H1 (cell line): Measurements from ENCODE around the gene ARMH3. TPM values are rescaled to one million over a fixed set of nuclear protein-coding genes. Genes with fewer than 3 reads are reported as not detected.

Experiments
- CTCF ChIA-PET: fragments of 300-600 bp; sonication (Branson Sonifier 250); formaldehyde crosslinking; loops from one replicate; lab custom pipeline; 2021; ENCODE audit not compliant: partially characterized antibody; lab: Charles Lee
- POLR2A ChIA-PET: fragments of 300-600 bp; sonication (Branson Sonifier 250); formaldehyde crosslinking; loops from one replicate; lab custom pipeline; 2021; ENCODE audit warnings: inconsistent platforms; ENCODE audit not compliant: partially characterized antibody; lab: Charles Lee
- DNase-seq, 2 experiments: peaks; one replicate each; pipeline versions ENCODE4 v3.0.0 to v3.0.0-alpha.2; 2010 to 2022; ENCODE audit warnings: low spot score in 2 of 2, low read depth in 1 of 2, mixed read lengths in 1 of 2
- FAIRE-seq: peaks from 2 replicates; lab custom pipeline; 2011; peaks lifted over from hg19 to GRCh38; lab: Jason Lieb, UNC
- H2AFZ ChIP-seq: 2 replicates; pipeline ENCODE4 v1.8.1; 2012; ENCODE audit warnings: low read length, inconsistent platforms
- H2AK5ac ChIP-seq: 2 replicates; pipeline ENCODE4 v1.6.1; 2013; ENCODE audit warnings: low read depth, low read length
- H2BK120ac ChIP-seq: replicated peaks from 2 replicates; pipeline ENCODE3; 2013; ENCODE audit warnings: low read depth, low read length, inconsistent platforms
- H2BK12ac ChIP-seq: 2 replicates; pipeline ENCODE4 v1.6.1; 2013; ENCODE audit warnings: low read depth, low read length
- H2BK15ac ChIP-seq: 2 replicates; pipeline ENCODE4 v1.6.1; 2013; ENCODE audit warnings: low read length
- H2BK20ac ChIP-seq: 2 replicates; pipeline ENCODE4 v1.6.1; 2013; ENCODE audit warnings: low read length
- H2BK5ac ChIP-seq: 2 replicates; pipeline ENCODE4 v1.6.1; 2013; ENCODE audit warnings: low read depth, low read length
- H3K14ac ChIP-seq: 2 replicates; pipeline ENCODE4 v1.6.1; 2013; ENCODE audit warnings: inconsistent platforms; ENCODE audit not compliant: insufficient read length
- H3K18ac ChIP-seq: 2 replicates; pipeline ENCODE4 v1.6.1; 2013; ENCODE audit warnings: low read length; ENCODE audit errors: extremely low read depth
- H3K23ac ChIP-seq: 2 replicates; pipeline ENCODE4 v1.6.1; 2013; ENCODE audit warnings: inconsistent platforms; ENCODE audit not compliant: insufficient read length
- H3K23me2 ChIP-seq: 2 replicates; pipeline ENCODE4 v1.6.1; 2013; ENCODE audit warnings: low read depth, low read length
- H3K27ac ChIP-seq: 2 replicates; pipeline ENCODE4 v1.6.1; 2011; ENCODE audit warnings: low read depth, low read length, inconsistent platforms
- H3K27me3 ChIP-seq, 4 experiments: replicated peaks in 1 of 4; 1 replicate in 1 of 4; 2 replicates in 3 of 4; pipeline versions ENCODE4 v1.6.1 to v1.8.1; 2011 to 2013; ENCODE audit warnings: low read length in 3 of 4, mild to moderate bottlenecking in 3 of 4, inconsistent platforms in 2 of 4, mixed read lengths in 2 of 4, moderate library complexity in 1 of 4; ENCODE audit not compliant: control insufficient read depth in 3 of 4, insufficient read depth in 3 of 4; ENCODE audit errors: extremely low read depth in 1 of 4
- H3K36me3 ChIP-seq, 4 experiments: 2 replicates each; pipeline versions ENCODE4 v1.6.1 to v1.8.1; 2011 to 2013; ENCODE audit warnings: mild to moderate bottlenecking in 4 of 4, low read length in 3 of 4, moderate library complexity in 2 of 4, control low read depth in 1 of 4, inconsistent platforms in 1 of 4; ENCODE audit not compliant: insufficient read depth in 4 of 4, control insufficient read depth in 2 of 4
- H3K4ac ChIP-seq: replicated peaks from 2 replicates; pipeline ENCODE3; 2013; ENCODE audit warnings: low read length, low read depth, mixed read lengths, inconsistent platforms; ENCODE audit not compliant: insufficient read length
- H3K4me1 ChIP-seq, 4 experiments: replicated peaks in 1 of 4; 1 replicate in 1 of 4; 2 replicates in 3 of 4; pipeline versions ENCODE4 v1.6.1 to v1.8.1; 2011 to 2013; ENCODE audit warnings: low read length in 3 of 4, inconsistent platforms in 2 of 4, mixed read lengths in 1 of 4; ENCODE audit not compliant: insufficient read depth in 4 of 4, control insufficient read depth in 3 of 4
- H3K4me2 ChIP-seq, 2 experiments: 2 replicates each; pipeline versions ENCODE4 v1.6.1 to v1.8.1; 2011 to 2013; ENCODE audit warnings: low read depth in 2 of 2, low read length in 2 of 2, control low read depth in 1 of 2, inconsistent platforms in 1 of 2, mild to moderate bottlenecking in 1 of 2; ENCODE audit not compliant: insufficient read depth in 1 of 2
- H3K4me3 ChIP-seq, 4 experiments: fragments of 200-600, 300-600 bp in 1 of 4; sonication (generic), shearing (Covaris generic), sonication (Bioruptor Twin) in 1 of 4; 2 replicates each; pipeline versions ENCODE4 v1.5.1 to v1.8.1; 2011 to 2016; ENCODE audit warnings: low read length in 4 of 4, low read depth in 3 of 4, control low read depth in 2 of 4, inconsistent platforms in 2 of 4, mild to moderate bottlenecking in 2 of 4, mixed read lengths in 1 of 4, moderate library complexity in 1 of 4; ENCODE audit not compliant: insufficient read depth in 2 of 4; ENCODE audit errors: extremely low read depth in 1 of 4
- H3K56ac ChIP-seq: replicated peaks from 2 replicates; pipeline ENCODE3; 2013; ENCODE audit warnings: low read depth, mild to moderate bottlenecking, mixed read lengths, low read length, inconsistent platforms; ENCODE audit not compliant: insufficient read length
- H3K79me1 ChIP-seq: 2 replicates; pipeline ENCODE4 v1.6.1; 2013; ENCODE audit warnings: low read depth, low read length, control low read depth
- H3K79me2 ChIP-seq, 2 experiments: 2 replicates each; pipeline versions ENCODE4 v1.6.1 to v1.8.1; 2012 to 2013; ENCODE audit warnings: low read length in 2 of 2, mild to moderate bottlenecking in 2 of 2, inconsistent platforms in 1 of 2; ENCODE audit not compliant: insufficient read depth in 2 of 2, control insufficient read depth in 1 of 2
- H3K9ac ChIP-seq, 4 experiments: replicated peaks in 1 of 4; 1 replicate in 1 of 4; 2 replicates in 3 of 4; pipeline versions ENCODE4 v1.6.1 to v1.8.1; 2011 to 2013; ENCODE audit warnings: low read depth in 3 of 4, low read length in 3 of 4, control low read depth in 2 of 4, mild to moderate bottlenecking in 2 of 4, moderate library complexity in 2 of 4, inconsistent platforms in 1 of 4; ENCODE audit errors: extremely low read depth in 1 of 4
- H3K9me3 ChIP-seq, 2 experiments: 2 replicates each; pipeline versions ENCODE4 v1.6.1 to v1.8.1; 2012 to 2013; ENCODE audit warnings: mild to moderate bottlenecking in 2 of 2, moderate library complexity in 2 of 2, control low read depth in 1 of 2, inconsistent platforms in 1 of 2, low read depth in 1 of 2, low read length in 1 of 2, mixed read lengths in 1 of 2; ENCODE audit not compliant: insufficient read depth in 2 of 2
- H4K20me1 ChIP-seq, 2 experiments: replicated peaks in 1 of 2; 2 replicates each; pipeline versions ENCODE3 to v1.8.1; 2011 to 2013; ENCODE audit warnings: inconsistent platforms in 2 of 2, low read length in 2 of 2, mild to moderate bottlenecking in 1 of 2; ENCODE audit not compliant: insufficient read depth in 2 of 2, control insufficient read depth in 1 of 2
- H4K5ac ChIP-seq: 2 replicates; pipeline ENCODE4 v1.6.1; 2013; ENCODE audit warnings: low read length, low read depth, mixed read lengths, inconsistent platforms; ENCODE audit not compliant: insufficient read length
- H4K8ac ChIP-seq: 2 replicates; pipeline ENCODE4 v1.8.0; 2013; ENCODE audit warnings: mild to moderate bottlenecking, moderate library complexity, low read length, inconsistent platforms; ENCODE audit not compliant: insufficient read depth; ENCODE audit errors: extremely low read depth
- H4K91ac ChIP-seq: replicated peaks from 2 replicates; pipeline ENCODE3; 2013; ENCODE audit warnings: low read length, mixed read lengths, inconsistent platforms; ENCODE audit not compliant: insufficient read length
- HDAC2 ChIP-seq, 2 experiments: fragments of 300-600 bp in 1 of 2; sonication (generic) in 1 of 2; IDR thresholded peaks; 2 replicates each; pipeline ENCODE4 v1.6.1; 2011 to 2012; ENCODE audit warnings: low read depth in 2 of 2, low read length in 2 of 2, mild to moderate bottlenecking in 2 of 2, moderate library complexity in 2 of 2, borderline replicate concordance in 1 of 2, inconsistent platforms in 1 of 2
- MAFK ChIP-seq: IDR thresholded peaks from 2 replicates; pipeline ENCODE4 v1.6.1; 2012; ENCODE audit warnings: low read depth, mild to moderate bottlenecking, improper control_type of control experiment, low read length
- NRF1 ChIP-seq: IDR thresholded peaks from 2 replicates; pipeline ENCODE4 v1.6.1; 2011; ENCODE audit warnings: mild to moderate bottlenecking, low read depth, low read length, improper control_type of control experiment
- PHF8 ChIP-seq: fragments of 200-600 bp; sonication (generic); conservative IDR thresholded peaks from 2 replicates; pipeline ENCODE4 v1.7.1; 2012; ENCODE audit warnings: low read depth, mild to moderate bottlenecking, inconsistent platforms, low read length, moderate library complexity
- SP4 ChIP-seq: IDR thresholded peaks from 2 replicates; pipeline ENCODE4 v1.6.1; 2012; ENCODE audit warnings: low read length, inconsistent platforms
- TEAD4 ChIP-seq: IDR thresholded peaks from 2 replicates; pipeline ENCODE4 v1.6.1; 2012; ENCODE audit warnings: low read depth, low read length, inconsistent platforms, mixed read lengths
- WGBS, 2 experiments: shearing (Covaris generic) in 1 of 2; methylation state at CpG; one replicate each; pipeline versions ENCODE4 v1.1.6 to v1.1.7; 2013 to 2015; ENCODE audit warnings: low lambda C conversion rate in 2 of 2, mixed read lengths in 2 of 2, inconsistent platforms in 1 of 2, low coverage in 1 of 2, missing lambda C conversion rate in 1 of 2; ENCODE audit not compliant: insufficient replicate concordance in 2 of 2, insufficient coverage in 1 of 2, insufficient read length in 1 of 2; ENCODE audit errors: extremely low coverage in 1 of 2, missing lambda C conversion rate in 1 of 2; 5-methylcytosine and 5-hydroxymethylcytosine counted together
- polyA plus RNA-seq, 7 experiments: library from polyadenylated mRNA; depleted of rRNA in 3 of 7; stranded (reverse) in 5 of 7; unstranded in 2 of 7; fragments of >200 nt in 5 of 7; fragments of 200-250 nt in 2 of 7; gene quantifications; 1 replicate in 5 of 7; 2 replicates in 1 of 7; 4 replicates in 1 of 7; pipeline versions ENCODE4 v1.2.1 to v1.2.3, GENCODE V29; 2011 to 2013; ENCODE audit warnings: missing spikeins in 2 of 7, mixed read lengths in 2 of 7
- total RNA-seq: library from RNA; stranded (reverse); fragmentation: NEBNext Ultra II Directional; extraction: Animal tissue kit (Norgen Biotek cat#: 25700); gene quantifications from 2 replicates; pipeline ENCODE4 v1.2.1, GENCODE V29; 2021
- TF ChIP-seq, protein P1 (sequence below): IDR thresholded peaks from 2 replicates; pipeline ENCODE4 v1.6.1; 2012; ENCODE audit warnings: inconsistent platforms
- TF ChIP-seq, protein P2 (sequence below): IDR thresholded peaks from 2 replicates; pipeline ENCODE4 v1.6.1; 2011; ENCODE audit warnings: low read length, improper control_type of control experiment

ARMH3 gene
- total and polyA plus RNA-seq, 2 of the 8 experiments (the other 6 are each of a cell fraction or from before 2014, with no cell fraction given) = 11.6 to 18.3 TPM

DNA sequence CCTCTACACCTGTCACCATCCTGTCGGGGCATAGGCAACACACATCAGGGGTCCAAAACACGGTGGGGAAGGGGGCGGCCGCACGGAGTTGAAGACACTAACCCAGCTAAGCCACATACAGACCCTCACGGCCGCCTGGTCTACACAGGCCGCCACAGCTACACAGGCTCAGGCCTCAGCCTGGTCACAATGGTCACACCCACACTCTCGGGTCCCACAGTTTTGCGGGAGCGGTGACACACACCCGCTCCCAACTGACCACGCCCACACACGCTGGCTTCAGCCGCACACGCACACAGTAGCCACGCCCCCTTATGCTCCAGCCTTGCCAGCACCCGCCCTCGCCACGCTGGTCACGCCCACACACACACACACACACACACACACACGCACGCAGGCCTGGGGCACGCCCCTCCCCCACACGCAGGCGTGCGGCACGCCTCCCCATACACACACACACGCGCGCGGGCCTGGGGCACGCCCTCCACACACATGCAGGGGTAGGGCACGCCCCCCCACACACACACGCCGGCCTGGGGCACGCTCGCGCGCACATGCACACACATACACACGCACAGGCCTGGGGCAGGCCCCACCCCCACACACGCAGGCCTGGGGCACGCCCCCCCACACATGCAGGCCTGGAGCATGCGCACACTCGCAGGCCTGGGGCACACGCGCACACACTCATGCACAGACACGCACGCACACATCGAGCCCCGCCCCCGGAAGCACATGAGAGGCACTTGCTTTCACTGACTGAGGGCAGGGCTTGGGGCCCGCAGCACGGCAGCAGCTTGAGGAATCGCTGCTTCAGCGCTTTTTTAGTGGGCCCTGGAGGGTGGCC lies 225.4 kb downstream of the ARMH3 start:
- ChIA-PET CTCF (interaction anchor here (0.8 to 4.3 kb wide), 3 partner anchors 11 to 284 kb away, joined by 3 to 24 read pairs (median 4); no protein-coding TSS in a partner anchor), POLR2A (interaction anchor here (1.8 to 9.8 kb wide), 2 partner anchors 10 to 13 kb away, joined by 12 to 100 read pairs; partner anchors contain the start of gene OGA)
- Histone ChIP-seq H3K4ac (no peak overlapping the region), H4K5ac (peak overlapping the region; percentile 6), H3K27ac (no peak overlapping the region), H3K4me3 (peak overlapping the region; percentile 44 to 66 (median 48)), H3K27me3 (no peaks in the 10 kb centered on the region), H2BK120ac (no peak overlapping the region), H2AFZ (no peak overlapping the region; the same call in 1 of the 2 replicates), H4K8ac (peak overlapping the region; percentile 61), H3K14ac (no peak overlapping the region), H3K79me1 (peaks cover 2% of the 10 kb centered on the region; the same call in 1 of the 2 replicates), H2BK15ac (peak overlapping the region; percentile 72; the same call in 1 of the 2 replicates), H2AK5ac (no peak overlapping the region), H3K4me2 (peak overlapping the region; percentile 87 to 94), H3K56ac (no peak overlapping the region), H3K23me2 (peaks cover 13% of the 10 kb centered on the region), H3K9me3 (no peaks in the 10 kb centered on the region), H2BK5ac (peak overlapping the region; percentile 81; the same call in 1 of the 2 replicates), H3K36me3 (no peaks in the 10 kb centered on the region; a peak in 1 of 8 replicates), H2BK20ac (peak overlapping the region; percentile 48; the same call in 1 of the 2 replicates), H4K91ac (peak overlapping the region; percentile 46), H3K79me2 (no peaks in the 10 kb centered on the region), H3K4me1 (peaks cover 9 to 22% (median 17%) of the 10 kb centered on the region in 4 experiments), H3K23ac (no peak overlapping the region), H2BK12ac (peak overlapping the region; percentile 92; the same call in 1 of the 2 replicates), H3K18ac (peak overlapping the region; percentile 24; the same call in 1 of the 2 replicates), H3K9ac (peak overlapping the region in 1 of 4 experiments; percentile 15; a peak in 2 of 7 replicates), H4K20me1 (peaks cover 4 to 20% of the 10 kb centered on the region in 2 experiments)
- WGBS, 2 experiments = 5% methylated on average over 51 of the region's 56 CpGs; no CpG with 5 or more reads in 1 of the 2 experiments
- FAIRE-seq = no peak
- peak in 1 of 2 experiments; percentile 90 for DNase-seq
- no peak for TF ChIP-seq PHF8
- 0 out of 2 replicates have a peak, but pooled peaks have one; percentile 25 for TF ChIP-seq TEAD4
- peak in 1 of 2 experiments; percentile 91; a peak in 2 of 4 replicates for TF ChIP-seq HDAC2 (IDR thresholded peaks at IDR 0.05; ENCODE audit: borderline replicate concordance in 1 of 2, low read depth in 2 of 2, low read length in 2 of 2)
- peak; percentile 56 for TF ChIP-seq SP4
- TF ChIP-seq, protein P1, sequence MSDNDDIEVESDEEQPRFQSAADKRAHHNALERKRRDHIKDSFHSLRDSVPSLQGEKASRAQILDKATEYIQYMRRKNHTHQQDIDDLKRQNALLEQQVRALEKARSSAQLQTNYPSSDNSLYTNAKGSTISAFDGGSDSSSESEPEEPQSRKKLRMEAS = peak; percentile 88
- peak; percentile 79; the same call in 1 of the 2 replicates for TF ChIP-seq MAFK
- peak; percentile 24; the same call in 1 of the 2 replicates for TF ChIP-seq NRF1
- TF ChIP-seq, protein P2, sequence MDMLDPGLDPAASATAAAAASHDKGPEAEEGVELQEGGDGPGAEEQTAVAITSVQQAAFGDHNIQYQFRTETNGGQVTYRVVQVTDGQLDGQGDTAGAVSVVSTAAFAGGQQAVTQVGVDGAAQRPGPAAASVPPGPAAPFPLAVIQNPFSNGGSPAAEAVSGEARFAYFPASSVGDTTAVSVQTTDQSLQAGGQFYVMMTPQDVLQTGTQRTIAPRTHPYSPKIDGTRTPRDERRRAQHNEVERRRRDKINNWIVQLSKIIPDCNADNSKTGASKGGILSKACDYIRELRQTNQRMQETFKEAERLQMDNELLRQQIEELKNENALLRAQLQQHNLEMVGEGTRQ = 0 out of 2 replicates have a peak, but pooled peaks have one; percentile 6
